IMR-90 (cell line): ENCODE data around the gene ANTXR2. TPM values are rescaled to one million over a fixed set of nuclear protein-coding genes. Genes with fewer than 3 reads are reported as not detected.

Experiments
- ATAC-seq: fragments of 200-7000 bp; cut with Tn5 transposase; 2 replicates; pipeline ENCODE4 v1.9.1; 2020; ENCODE audit warnings: low read depth, mild to moderate bottlenecking, moderate library complexity
- BruUV-seq: library from RNA; stranded (reverse); fragments of 400-500 nt; replicated peaks from 2 replicates; lab custom pipeline; 2021; lab: Mats Ljungman, UMichigan
- CTCF ChIA-PET: fragments of 300-600 bp; formaldehyde crosslinking; extraction: SDS; loops from one replicate; lab custom pipeline; 2021; ENCODE audit warnings: antibody characterized with exemption; lab: Yijun Ruan, JAX
- POLR2A ChIA-PET: fragments of 300-600 bp; sonication (Branson Sonifier 250); formaldehyde crosslinking; loops from one replicate; lab custom pipeline; 2022; ENCODE audit warnings: antibody characterized with exemption; ENCODE audit not compliant: unreplicated experiment; lab: Charles Lee
- DNase-seq: peaks from one replicate; pipeline ENCODE4 v3.0.0; 2013
- H2AFZ ChIP-seq: replicated peaks from 2 replicates; pipeline ENCODE3; 2013; ENCODE audit warnings: low read length, mild to moderate bottlenecking; ENCODE audit not compliant: poor library complexity
- H2AK5ac ChIP-seq: 2 replicates; pipeline ENCODE4 v1.6.1; 2013; ENCODE audit warnings: low read depth, low read length, inconsistent platforms
- H2AK9ac ChIP-seq: replicated peaks from 2 replicates; pipeline ENCODE3; 2013; ENCODE audit warnings: mild to moderate bottlenecking, low read depth, low read length, moderate library complexity; ENCODE audit not compliant: poor library complexity
- H2BK120ac ChIP-seq: 2 replicates; pipeline ENCODE4 v1.6.1; 2013; ENCODE audit warnings: low read depth, low read length, inconsistent platforms
- H2BK15ac ChIP-seq: 3 replicates; pipeline ENCODE4 v1.6.1; 2013; ENCODE audit warnings: low read depth, low read length, inconsistent platforms
- H2BK20ac ChIP-seq: 2 replicates; pipeline ENCODE4 v1.6.1; 2013; ENCODE audit warnings: low read depth, mild to moderate bottlenecking, inconsistent platforms, low read length, moderate library complexity
- H2BK5ac ChIP-seq: 2 replicates; pipeline ENCODE4 v1.6.1; 2013; ENCODE audit warnings: mild to moderate bottlenecking, low read depth, low read length, inconsistent platforms; ENCODE audit not compliant: poor library complexity, severe bottlenecking
- H3K14ac ChIP-seq: replicated peaks from 2 replicates; pipeline ENCODE4 v1.6.1; 2013; ENCODE audit warnings: low read depth, low read length, inconsistent platforms
- H3K18ac ChIP-seq: 2 replicates; pipeline ENCODE4 v1.6.1; 2013; ENCODE audit warnings: low read depth, low read length, control low read depth
- H3K23ac ChIP-seq: 2 replicates; pipeline ENCODE4 v1.6.1; 2013; ENCODE audit warnings: low read depth, low read length, inconsistent platforms
- H3K27ac ChIP-seq: 2 replicates; pipeline ENCODE4 v1.5.1; 2013; ENCODE audit warnings: mild to moderate bottlenecking, control low read depth, low read length; ENCODE audit not compliant: insufficient read depth
- H3K27me3 ChIP-seq: 2 replicates; pipeline ENCODE4 v1.6.1; 2013; ENCODE audit warnings: low read length; ENCODE audit not compliant: control insufficient read depth, insufficient read depth
- H3K36me3 ChIP-seq: 2 replicates; pipeline ENCODE4 v1.6.1; 2013; ENCODE audit warnings: low read length, mixed read lengths; ENCODE audit not compliant: control insufficient read depth, insufficient read depth
- H3K4ac ChIP-seq: 2 replicates; pipeline ENCODE4 v1.6.1; 2013; ENCODE audit warnings: low read depth, low read length, inconsistent platforms
- H3K4me1 ChIP-seq: 2 replicates; pipeline ENCODE4 v1.6.1; 2013; ENCODE audit warnings: low read length, mixed read lengths; ENCODE audit not compliant: control insufficient read depth, insufficient read depth
- H3K4me2 ChIP-seq: 2 replicates; pipeline ENCODE4 v1.6.1; 2013; ENCODE audit warnings: low read depth, mild to moderate bottlenecking, control low read depth, low read length, moderate library complexity
- H3K4me3 ChIP-seq: 2 replicates; pipeline ENCODE4 v1.5.1; 2013; ENCODE audit warnings: low read depth, mild to moderate bottlenecking, control low read depth, low read length, moderate library complexity; ENCODE audit not compliant: insufficient read depth
- H3K56ac ChIP-seq: 2 replicates; pipeline ENCODE4 v1.6.1; 2013; ENCODE audit warnings: low read length, inconsistent platforms; ENCODE audit not compliant: insufficient read depth; ENCODE audit errors: extremely low read depth
- H3K79me1 ChIP-seq, 2 experiments: 2 replicates each; pipeline ENCODE4 v1.6.1; 2013; ENCODE audit warnings: low read length in 2 of 2, inconsistent platforms in 1 of 2, low read depth in 1 of 2
- H3K9ac ChIP-seq: 2 replicates; pipeline ENCODE4 v1.6.1; 2013; ENCODE audit warnings: low read depth, low read length, control low read depth
- H3K9me1 ChIP-seq: 2 replicates; pipeline ENCODE4 v1.6.1; 2013; ENCODE audit warnings: low read length, inconsistent platforms; ENCODE audit not compliant: insufficient read depth
- H3K9me3 ChIP-seq: 2 replicates; pipeline ENCODE4 v1.6.1; 2013; ENCODE audit warnings: low read length; ENCODE audit not compliant: control insufficient read depth, insufficient read depth
- H4K20me1 ChIP-seq: 2 replicates; pipeline ENCODE4 v1.6.1; 2013; ENCODE audit warnings: low read length, inconsistent platforms; ENCODE audit not compliant: insufficient read depth
- H4K5ac ChIP-seq: 2 replicates; pipeline ENCODE4 v1.6.1; 2013; ENCODE audit warnings: mild to moderate bottlenecking, low read depth, low read length, control low read depth
- H4K8ac ChIP-seq, 2 experiments: 2 replicates each; pipeline ENCODE4 v1.6.1; 2013; ENCODE audit warnings: low read depth in 2 of 2, low read length in 2 of 2, control low read depth in 1 of 2, inconsistent platforms in 1 of 2
- H4K91ac ChIP-seq: 2 replicates; pipeline ENCODE4 v1.6.1; 2013; ENCODE audit warnings: low read depth, low read length, inconsistent platforms; ENCODE audit not compliant: insufficient read depth
- BHLHE40 ChIP-seq: fragments of 150-350 bp; IDR thresholded peaks from 2 replicates; pipeline ENCODE4 v1.6.1; 2016; ENCODE audit warnings: mild to moderate bottlenecking, low read depth, low read length
- CEBPB ChIP-seq: IDR thresholded peaks from 2 replicates; pipeline ENCODE4 v1.6.1; 2012; ENCODE audit warnings: low read depth, low read length, improper control_type of control experiment
- CHD1 ChIP-seq: IDR thresholded peaks from 2 replicates; pipeline ENCODE4 v1.6.1; 2012; ENCODE audit warnings: low read depth, low read length, improper control_type of control experiment
- FOS ChIP-seq: fragments of 150-350 bp; IDR thresholded peaks from 2 replicates; pipeline ENCODE4 v1.6.1; 2016; ENCODE audit warnings: low read depth, low read length
- MAFK ChIP-seq: IDR thresholded peaks from 2 replicates; pipeline ENCODE4 v1.6.1; 2012; ENCODE audit warnings: low read depth, low read length, improper control_type of control experiment
- MAZ ChIP-seq: IDR thresholded peaks from 2 replicates; pipeline ENCODE4 v1.6.1; 2012; ENCODE audit warnings: low read depth, mild to moderate bottlenecking, low read length, improper control_type of control experiment, moderate library complexity, borderline replicate concordance
- MXI1 ChIP-seq: IDR thresholded peaks from 2 replicates; pipeline ENCODE4 v1.6.1; 2012; ENCODE audit warnings: low read depth, mild to moderate bottlenecking, low read length, moderate library complexity, borderline replicate concordance
- NFE2L2 ChIP-seq: fragments of 150-350 bp; IDR thresholded peaks from 2 replicates; pipeline ENCODE4 v1.6.1; 2016; ENCODE audit warnings: low read depth, mild to moderate bottlenecking, low read length
- POLR2A ChIP-seq: IDR thresholded peaks from 2 replicates; pipeline ENCODE4 v1.6.1; 2012; ENCODE audit warnings: mild to moderate bottlenecking, low read depth, low read length
- RAD21 ChIP-seq: IDR thresholded peaks from 2 replicates; pipeline ENCODE4 v1.6.1; 2012; ENCODE audit warnings: low read length, improper control_type of control experiment
- RCOR1 ChIP-seq: IDR thresholded peaks from 2 replicates; pipeline ENCODE4 v1.6.1; 2012; ENCODE audit warnings: mild to moderate bottlenecking, low read length, improper control_type of control experiment; ENCODE audit not compliant: insufficient replicate concordance
- RFX5 ChIP-seq: IDR thresholded peaks from 2 replicates; pipeline ENCODE4 v1.8.0; 2012; ENCODE audit warnings: low read depth, mild to moderate bottlenecking, low read length, moderate library complexity
- SMC3 ChIP-seq: fragments of 150-350 bp; IDR thresholded peaks from 2 replicates; pipeline ENCODE4 v1.6.1; 2016; ENCODE audit warnings: low read depth, mild to moderate bottlenecking, antibody characterized with exemption, low read length, moderate library complexity
- WGBS, 2 experiments: methylation state at CpG; one replicate each; pipeline versions ENCODE4 v1.1.5 to v1.1.7; 2013; ENCODE audit warnings: missing lambda C conversion rate in 2 of 2; ENCODE audit not compliant: insufficient read length in 1 of 2; ENCODE audit errors: extremely low coverage in 2 of 2; 5-methylcytosine and 5-hydroxymethylcytosine counted together
- dilution Hi-C: fragments of 300-500 bp; cut with HindIII; formaldehyde crosslinking; loops from one replicate; pipeline ENCODE4 v1.14.3; 2018; ENCODE audit warnings: low sequenced_read_pairs; ENCODE audit not compliant: unreplicated experiment
- in situ Hi-C: fragments of 300-500 bp; cut with MboI; formaldehyde crosslinking; loops from 3 replicates; pipeline ENCODE4 v1.14.3; 2019; ENCODE audit warnings: low sequenced_read_pairs, inconsistent platforms, mixed read lengths
- intact Hi-C: fragments of 100-400 bp; cut with micrococcal nuclease; formaldehyde crosslinking; loops from 2 replicates; pipeline ENCODE4 v1.10.0; 2022
- polyA plus RNA-seq, 3 experiments: library from polyadenylated mRNA; depleted of rRNA; stranded (reverse); fragments of >200 nt; gene quantifications; 2 replicates each; pipeline ENCODE4 v1.2.3, GENCODE V29; 2012; ENCODE audit warnings: low replicate concordance in 1 of 3
- total RNA-seq: library from RNA; depleted of rRNA; stranded (reverse); fragments of >200 nt; gene quantifications from 2 replicates; pipeline ENCODE4 v1.2.3, GENCODE V29; 2012
- TF ChIP-seq, protein P1 (sequence below): fragments of 150-350 bp; IDR thresholded peaks from 2 replicates; pipeline ENCODE4 v1.6.1; 2017; ENCODE audit warnings: mild to moderate bottlenecking, antibody characterized with exemption, low read length, low read depth
- TF ChIP-seq, protein P2 (sequence below): fragments of 150-350 bp; IDR thresholded peaks from 2 replicates; pipeline ENCODE4 v1.6.1; 2016; ENCODE audit warnings: low read depth, mild to moderate bottlenecking, low read length, moderate library complexity, borderline replicate concordance

ANTXR2 gene
- total and polyA plus RNA-seq, 2 of the 4 experiments (the other 2 are of a cell fraction) = 46.8 to 88.5 TPM

DNA sequence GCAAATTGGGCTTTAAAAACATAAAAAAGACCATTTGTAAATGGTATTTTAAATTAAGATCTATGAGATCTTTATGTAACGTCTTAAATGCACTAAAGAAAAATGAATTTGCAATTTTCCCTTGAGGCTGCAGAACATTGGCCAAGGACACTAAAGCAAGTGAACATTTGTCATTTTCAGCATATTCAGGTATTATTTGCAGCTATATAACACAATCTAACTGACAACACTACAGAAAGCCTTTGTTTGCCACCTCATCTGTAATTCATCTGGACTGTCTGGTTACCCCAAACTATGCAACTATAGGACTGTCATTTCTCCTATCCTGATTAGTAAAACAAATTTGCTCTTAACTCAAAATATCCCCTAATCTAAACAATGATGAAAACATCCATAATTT lies 74.8 kb downstream of the ANTXR2 start:
- WGBS, 2 experiments = no CpG with 5 or more reads among the region's 1 CpG
- Histone ChIP-seq H3K9me3 (no peaks in the 10 kb centered on the region), H3K9me1 (no peaks in the 10 kb centered on the region), H3K4me1 (no peaks in the 10 kb centered on the region; the same call in 1 of the 2 replicates), H2AK9ac (no peak overlapping the region), H3K18ac (no peak overlapping the region), H3K4ac (no peak overlapping the region), H3K23ac (no peak overlapping the region), H4K91ac (no peak overlapping the region), H3K27ac (no peak overlapping the region), H3K14ac (no peak overlapping the region; the same call in 1 of the 2 replicates), H2AFZ (no peak overlapping the region), H3K56ac (no peak overlapping the region), H2BK5ac (no peak overlapping the region), H3K9ac (no peak overlapping the region), H4K8ac (no peak overlapping the region), H4K20me1 (no peaks in the 10 kb centered on the region), H3K4me2 (no peak overlapping the region), H2BK15ac (no peak overlapping the region), H4K5ac (no peak overlapping the region), H3K4me3 (no peak overlapping the region), H2BK120ac (no peak overlapping the region), H3K36me3 (peaks cover 1% of the 10 kb centered on the region; the same call in 1 of the 2 replicates), H3K27me3 (no peaks in the 10 kb centered on the region), H3K79me1 (peaks cover 27 to 28% of the 10 kb centered on the region in 2 experiments), H2BK20ac (no peak overlapping the region), H2AK5ac (no peak overlapping the region)
- CTCF ChIA-PET = no interaction called here
- intact Hi-C loops (no loop called here), in situ Hi-C loops (no loop called here), dilution Hi-C loops (no loop called here)
- no TSS peak for BruUV-seq
- POLR2A ChIA-PET = no interaction called here
- no peak for DNase-seq
- ATAC-seq = no peak
- no peak for TF ChIP-seq POLR2A
- no peak for TF ChIP-seq RAD21
- no peak for TF ChIP-seq SMC3
- no peak for TF ChIP-seq CEBPB
- no peak for TF ChIP-seq MXI1
- TF ChIP-seq CHD1 = no peak
- TF ChIP-seq BHLHE40 = no peak
- TF ChIP-seq NFE2L2 = no peak
- no peak for TF ChIP-seq MAFK
- TF ChIP-seq RCOR1 = no peak
- TF ChIP-seq, protein P1, sequence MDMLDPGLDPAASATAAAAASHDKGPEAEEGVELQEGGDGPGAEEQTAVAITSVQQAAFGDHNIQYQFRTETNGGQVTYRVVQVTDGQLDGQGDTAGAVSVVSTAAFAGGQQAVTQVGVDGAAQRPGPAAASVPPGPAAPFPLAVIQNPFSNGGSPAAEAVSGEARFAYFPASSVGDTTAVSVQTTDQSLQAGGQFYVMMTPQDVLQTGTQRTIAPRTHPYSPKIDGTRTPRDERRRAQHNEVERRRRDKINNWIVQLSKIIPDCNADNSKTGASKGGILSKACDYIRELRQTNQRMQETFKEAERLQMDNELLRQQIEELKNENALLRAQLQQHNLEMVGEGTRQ = no peak
- no peak for TF ChIP-seq FOS
- TF ChIP-seq, protein P2, sequence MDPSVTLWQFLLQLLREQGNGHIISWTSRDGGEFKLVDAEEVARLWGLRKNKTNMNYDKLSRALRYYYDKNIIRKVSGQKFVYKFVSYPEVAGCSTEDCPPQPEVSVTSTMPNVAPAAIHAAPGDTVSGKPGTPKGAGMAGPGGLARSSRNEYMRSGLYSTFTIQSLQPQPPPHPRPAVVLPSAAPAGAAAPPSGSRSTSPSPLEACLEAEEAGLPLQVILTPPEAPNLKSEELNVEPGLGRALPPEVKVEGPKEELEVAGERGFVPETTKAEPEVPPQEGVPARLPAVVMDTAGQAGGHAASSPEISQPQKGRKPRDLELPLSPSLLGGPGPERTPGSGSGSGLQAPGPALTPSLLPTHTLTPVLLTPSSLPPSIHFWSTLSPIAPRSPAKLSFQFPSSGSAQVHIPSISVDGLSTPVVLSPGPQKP = no peak
- no peak for TF ChIP-seq RFX5
- no peak for TF ChIP-seq MAZ
